ENCODE measurements around the gene FHOD3.

DNA sequence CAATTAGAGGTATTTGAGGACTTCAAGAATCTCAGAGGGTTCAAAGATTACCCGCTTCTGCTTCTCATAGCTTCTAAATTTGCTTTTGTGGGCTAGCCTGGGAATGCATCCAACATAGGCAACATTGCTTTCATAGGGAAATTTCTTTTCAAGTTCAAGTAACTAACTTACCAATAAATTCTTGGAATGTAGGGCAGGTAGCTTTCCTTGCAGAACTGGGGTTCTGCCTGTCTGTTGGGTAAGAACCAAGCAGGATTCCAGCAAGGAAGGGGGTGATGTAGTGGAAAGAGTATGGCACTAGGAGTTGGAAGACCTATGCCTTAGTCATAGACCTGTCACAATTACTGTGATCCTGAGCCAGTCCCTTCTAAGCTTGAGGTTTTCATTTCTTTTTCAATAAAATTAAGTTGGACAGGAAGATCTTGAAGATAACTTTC is 164.1 kb downstream of the FHOD3 start:
- TF ChIP-seq, protein P1, sequence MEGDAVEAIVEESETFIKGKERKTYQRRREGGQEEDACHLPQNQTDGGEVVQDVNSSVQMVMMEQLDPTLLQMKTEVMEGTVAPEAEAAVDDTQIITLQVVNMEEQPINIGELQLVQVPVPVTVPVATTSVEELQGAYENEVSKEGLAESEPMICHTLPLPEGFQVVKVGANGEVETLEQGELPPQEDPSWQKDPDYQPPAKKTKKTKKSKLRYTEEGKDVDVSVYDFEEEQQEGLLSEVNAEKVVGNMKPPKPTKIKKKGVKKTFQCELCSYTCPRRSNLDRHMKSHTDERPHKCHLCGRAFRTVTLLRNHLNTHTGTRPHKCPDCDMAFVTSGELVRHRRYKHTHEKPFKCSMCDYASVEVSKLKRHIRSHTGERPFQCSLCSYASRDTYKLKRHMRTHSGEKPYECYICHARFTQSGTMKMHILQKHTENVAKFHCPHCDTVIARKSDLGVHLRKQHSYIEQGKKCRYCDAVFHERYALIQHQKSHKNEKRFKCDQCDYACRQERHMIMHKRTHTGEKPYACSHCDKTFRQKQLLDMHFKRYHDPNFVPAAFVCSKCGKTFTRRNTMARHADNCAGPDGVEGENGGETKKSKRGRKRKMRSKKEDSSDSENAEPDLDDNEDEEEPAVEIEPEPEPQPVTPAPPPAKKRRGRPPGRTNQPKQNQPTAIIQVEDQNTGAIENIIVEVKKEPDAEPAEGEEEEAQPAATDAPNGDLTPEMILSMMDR (conservative IDR thresholded peaks at IDR 0.05; ENCODE audit: low read length) = no peak
- no peak for TF ChIP-seq EZH2phosphoT487 (IDR thresholded peaks at IDR 0.05; ENCODE audit: borderline replicate concordance)
